GM12878 (cell line): Measurements from ENCODE around the gene HOXA10.

Source experiments
- MTA2 ChIP-seq: fragments of 450-650 bp; IDR thresholded peaks from 2 replicates; pipeline ENCODE4 v1.6.1; 2016; ENCODE audit warnings: low read depth, mild to moderate bottlenecking, moderate library complexity
- POLR2A ChIP-seq: IDR thresholded peaks from 2 replicates; pipeline ENCODE4 v1.6.1; 2011; ENCODE audit warnings: low read depth, mild to moderate bottlenecking, low read length
- RELA ChIP-seq: fragments of 450-650 bp; IDR thresholded peaks from 2 replicates; pipeline ENCODE4 v1.8.0; 2014; ENCODE audit warnings: borderline replicate concordance; ENCODE audit not compliant: partially characterized antibody
- TF ChIP-seq, protein P1 (sequence below): IDR thresholded peaks from 2 replicates; pipeline ENCODE4 v1.6.1; 2012; ENCODE audit warnings: mild to moderate bottlenecking, low read depth, low read length

- no peak for TF ChIP-seq RELA
- no peak for TF ChIP-seq MTA2
- no peak for TF ChIP-seq POLR2A
- TF ChIP-seq, protein P1, sequence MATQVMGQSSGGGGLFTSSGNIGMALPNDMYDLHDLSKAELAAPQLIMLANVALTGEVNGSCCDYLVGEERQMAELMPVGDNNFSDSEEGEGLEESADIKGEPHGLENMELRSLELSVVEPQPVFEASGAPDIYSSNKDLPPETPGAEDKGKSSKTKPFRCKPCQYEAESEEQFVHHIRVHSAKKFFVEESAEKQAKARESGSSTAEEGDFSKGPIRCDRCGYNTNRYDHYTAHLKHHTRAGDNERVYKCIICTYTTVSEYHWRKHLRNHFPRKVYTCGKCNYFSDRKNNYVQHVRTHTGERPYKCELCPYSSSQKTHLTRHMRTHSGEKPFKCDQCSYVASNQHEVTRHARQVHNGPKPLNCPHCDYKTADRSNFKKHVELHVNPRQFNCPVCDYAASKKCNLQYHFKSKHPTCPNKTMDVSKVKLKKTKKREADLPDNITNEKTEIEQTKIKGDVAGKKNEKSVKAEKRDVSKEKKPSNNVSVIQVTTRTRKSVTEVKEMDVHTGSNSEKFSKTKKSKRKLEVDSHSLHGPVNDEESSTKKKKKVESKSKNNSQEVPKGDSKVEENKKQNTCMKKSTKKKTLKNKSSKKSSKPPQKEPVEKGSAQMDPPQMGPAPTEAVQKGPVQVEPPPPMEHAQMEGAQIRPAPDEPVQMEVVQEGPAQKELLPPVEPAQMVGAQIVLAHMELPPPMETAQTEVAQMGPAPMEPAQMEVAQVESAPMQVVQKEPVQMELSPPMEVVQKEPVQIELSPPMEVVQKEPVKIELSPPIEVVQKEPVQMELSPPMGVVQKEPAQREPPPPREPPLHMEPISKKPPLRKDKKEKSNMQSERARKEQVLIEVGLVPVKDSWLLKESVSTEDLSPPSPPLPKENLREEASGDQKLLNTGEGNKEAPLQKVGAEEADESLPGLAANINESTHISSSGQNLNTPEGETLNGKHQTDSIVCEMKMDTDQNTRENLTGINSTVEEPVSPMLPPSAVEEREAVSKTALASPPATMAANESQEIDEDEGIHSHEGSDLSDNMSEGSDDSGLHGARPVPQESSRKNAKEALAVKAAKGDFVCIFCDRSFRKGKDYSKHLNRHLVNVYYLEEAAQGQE: no peak
Observed at GRCh38 chr7:27148031-27148755, 25.9 kb downstream of the HOXA10 start.
